Upper lobe of right lung (tissue), 1 donor: ENCODE data around the gene TMEM208. TPM values are rescaled to one million over a fixed set of nuclear protein-coding genes. Genes with fewer than 3 reads are reported as not detected.

ENCODE experiments used
- ATAC-seq: fragments of 200-7000 bp; cut with Tn5 transposase; one replicate; pipeline ENCODE4 v1.9.1; 2020; ENCODE audit warnings: mild to moderate bottlenecking, moderate library complexity
- DNase-seq: peaks from one replicate; pipeline ENCODE4 v3.0.0-alpha.2; 2020
- H3K27ac ChIP-seq: fragments of 200-600 bp; one replicate; pipeline ENCODE4 v1.8.0; 2022
- H3K27me3 ChIP-seq: fragments of 200-600 bp; one replicate; pipeline ENCODE4 v1.8.0; 2022; ENCODE audit warnings: mild to moderate bottlenecking
- H3K36me3 ChIP-seq: fragments of 200-600 bp; one replicate; pipeline ENCODE4 v1.8.0; 2022
- H3K4me1 ChIP-seq: fragments of 200-600 bp; one replicate; pipeline ENCODE4 v1.8.0; 2022
- H3K4me3 ChIP-seq: fragments of 200-600 bp; one replicate; pipeline ENCODE4 v1.8.0; 2022; ENCODE audit warnings: mild to moderate bottlenecking
- H3K9me3 ChIP-seq: fragments of 200-600 bp; one replicate; pipeline ENCODE4 v1.8.0; 2022
- CTCF ChIP-seq: fragments of 200-600 bp; IDR thresholded peaks from one replicate; pipeline ENCODE4 v1.8.0; 2022; ENCODE audit warnings: antibody characterized with exemption
- intact Hi-C: fragments of 100-400 bp; cut with DNase I; formaldehyde crosslinking; loops from one replicate; pipeline ENCODE4 v1.11.0; 2022
- total RNA-seq: library from RNA; stranded (reverse); fragmentation: NEBNext Ultra II Directional; extraction: Animal tissue kit (Norgen Biotek cat#: 25700); gene quantifications from one replicate; pipeline ENCODE4 v1.2.1, GENCODE V29; 2021
- donor health status: DM: no; HTN: yes; CAD: no; lungs with severe emphysema.

TMEM208 gene
- total RNA-seq, 1 donor from 2014 or later = 39.3 TPM

- no peaks in the 10 kb centered on the region for H3K9me3 ChIP-seq
- intact Hi-C loops = no loop called here
- H3K27ac ChIP-seq = peak overlapping the region; percentile 82
- ATAC-seq (no peak), DNase-seq (no peak)
- no peak for TF ChIP-seq CTCF
- H3K4me1 ChIP-seq = peaks cover 28% of the 10 kb centered on the region
- H3K27me3 ChIP-seq = no peaks in the 10 kb centered on the region
- peak overlapping the region; percentile 99 for H3K4me3 ChIP-seq
- peaks cover 48% of the 10 kb centered on the region for H3K36me3 ChIP-seq
These were observed 34.1 kb upstream of the TMEM208 start for GRCh38 chr16:67192781-67193361.

GRCh38 chr16:67193536-67193935 is 33.4 kb upstream of the TMEM208 start:
- no peak for DNase-seq
- intact Hi-C loops = no loop called here
- Histone ChIP-seq H3K4me1 (peaks cover 35% of the 10 kb centered on the region), H3K4me3 (peak overlapping the region; percentile 99), H3K27me3 (no peaks in the 10 kb centered on the region), H3K36me3 (peaks cover 54% of the 10 kb centered on the region), H3K9me3 (no peaks in the 10 kb centered on the region), H3K27ac (no peak overlapping the region)
- no peak for TF ChIP-seq CTCF
- no peak for ATAC-seq

- no peak overlapping the region for H3K27ac ChIP-seq
- H3K9me3 ChIP-seq = no peaks in the 10 kb centered on the region
- H3K27me3 ChIP-seq = no peaks in the 10 kb centered on the region
- no peak overlapping the region for H3K4me3 ChIP-seq
- intact Hi-C loops = no loop called here
- DNase-seq (no peak), ATAC-seq (no peak)
- peaks cover 58% of the 10 kb centered on the region for H3K36me3 ChIP-seq
- TF ChIP-seq CTCF = no peak
- H3K4me1 ChIP-seq = peaks cover 36% of the 10 kb centered on the region
These were observed 32.7 kb upstream of the TMEM208 start for GRCh38 chr16:67194260-67194659.

- Histone ChIP-seq H3K4me1 (peaks cover 36% of the 10 kb centered on the region), H3K9me3 (no peaks in the 10 kb centered on the region), H3K4me3 (no peak overlapping the region), H3K27me3 (no peaks in the 10 kb centered on the region), H3K36me3 (peaks cover 58% of the 10 kb centered on the region), H3K27ac (no peak overlapping the region)
- intact Hi-C loops = no loop called here
- ATAC-seq (no peak), DNase-seq (no peak)
- TF ChIP-seq CTCF = no peak
These were observed 31.3 kb upstream of the TMEM208 start for GRCh38 chr16:67195676-67196075.

GRCh38 chr16:67196881-67197280 is 30.0 kb upstream of the TMEM208 start:
- no peak for ATAC-seq
- no peak for DNase-seq
- Histone ChIP-seq H3K27me3 (no peaks in the 10 kb centered on the region), H3K27ac (no peak overlapping the region), H3K36me3 (peaks cover 66% of the 10 kb centered on the region), H3K4me1 (peaks cover 28% of the 10 kb centered on the region), H3K9me3 (no peaks in the 10 kb centered on the region), H3K4me3 (no peak overlapping the region)
- intact Hi-C loops = no loop called here
- no peak for TF ChIP-seq CTCF

- Histone ChIP-seq H3K4me1 (peaks cover 25% of the 10 kb centered on the region), H3K9me3 (no peaks in the 10 kb centered on the region), H3K27me3 (no peaks in the 10 kb centered on the region), H3K4me3 (no peak overlapping the region), H3K27ac (no peak overlapping the region), H3K36me3 (peaks cover 74% of the 10 kb centered on the region)
- intact Hi-C loops = no loop called here
- DNase-seq (no peak), ATAC-seq (no peak)
- TF ChIP-seq CTCF = no peak
These were observed 29.2 kb upstream of the TMEM208 start for GRCh38 chr16:67197704-67198103.
